Mucosa of rectum (tissue), 2 donors: Measurements from ENCODE around the gene BBS12.

ENCODE experiments used
- H3K27ac ChIP-seq, 2 donors: one replicate each; pipeline ENCODE4 v1.7.0; 2013; ENCODE audit warnings: inconsistent platforms in 2 of 2, low read depth in 2 of 2, low read length in 2 of 2
- H3K27me3 ChIP-seq, 2 donors: one replicate each; pipeline ENCODE4 v1.7.0; 2013; ENCODE audit warnings: low read length in 2 of 2; ENCODE audit not compliant: control insufficient read depth in 2 of 2, insufficient read depth in 2 of 2
- H3K36me3 ChIP-seq, 2 donors: one replicate each; pipeline ENCODE4 v1.7.0; 2013; ENCODE audit warnings: low read length in 2 of 2; ENCODE audit not compliant: control insufficient read depth in 2 of 2, insufficient read depth in 2 of 2
- H3K4me1 ChIP-seq, 2 donors: one replicate each; pipeline ENCODE4 v1.7.0; 2013; ENCODE audit warnings: low read length in 2 of 2, mild to moderate bottlenecking in 1 of 2; ENCODE audit not compliant: control insufficient read depth in 2 of 2, insufficient read depth in 2 of 2
- H3K4me3 ChIP-seq, 2 donors: one replicate each; pipeline ENCODE4 v1.7.0; 2013; ENCODE audit warnings: low read length in 2 of 2
- H3K9ac ChIP-seq, 2 donors: one replicate each; pipeline ENCODE4 v1.7.0; 2013; ENCODE audit warnings: low read length in 2 of 2, low read depth in 1 of 2, mild to moderate bottlenecking in 1 of 2
- H3K9me3 ChIP-seq, 2 donors: one replicate each; pipeline ENCODE4 v1.7.0; 2013; ENCODE audit warnings: low read length in 2 of 2; ENCODE audit not compliant: control insufficient read depth in 2 of 2
- donor health status: healthy.
- donor health status: Normal muscosa, but diverticular disease.

Gene BBS12

DNA sequence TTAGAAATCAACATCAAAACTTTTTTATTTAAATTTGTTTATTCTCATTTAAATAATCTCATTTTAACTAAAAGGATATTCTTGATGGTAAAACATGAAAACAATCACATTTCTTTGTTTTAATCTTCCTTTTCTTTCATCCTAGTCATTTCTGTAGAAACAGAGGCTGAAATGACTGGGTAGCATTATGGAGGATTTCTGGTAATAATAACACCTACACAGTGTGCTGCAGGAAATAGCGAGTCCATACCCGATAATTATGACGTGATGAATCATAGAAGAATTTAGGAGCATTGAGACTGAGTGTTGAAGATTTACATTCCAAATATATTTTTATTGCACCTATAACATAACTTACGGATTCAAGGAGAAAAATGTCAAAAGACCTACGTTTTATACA, 31.4 kb upstream of the BBS12 start:
- H3K4me1 ChIP-seq, result peaks cover 0 to 8% of the 10 kb centered on the region in 2 donors
- no peaks in the 10 kb centered on the region for H3K9me3 ChIP-seq
- H3K27ac ChIP-seq, result no peak overlapping the region
- no peak overlapping the region for H3K9ac ChIP-seq
- no peaks in the 10 kb centered on the region for H3K36me3 ChIP-seq
- no peaks in the 10 kb centered on the region for H3K27me3 ChIP-seq
- H3K4me3 ChIP-seq, result no peak overlapping the region

DNA sequence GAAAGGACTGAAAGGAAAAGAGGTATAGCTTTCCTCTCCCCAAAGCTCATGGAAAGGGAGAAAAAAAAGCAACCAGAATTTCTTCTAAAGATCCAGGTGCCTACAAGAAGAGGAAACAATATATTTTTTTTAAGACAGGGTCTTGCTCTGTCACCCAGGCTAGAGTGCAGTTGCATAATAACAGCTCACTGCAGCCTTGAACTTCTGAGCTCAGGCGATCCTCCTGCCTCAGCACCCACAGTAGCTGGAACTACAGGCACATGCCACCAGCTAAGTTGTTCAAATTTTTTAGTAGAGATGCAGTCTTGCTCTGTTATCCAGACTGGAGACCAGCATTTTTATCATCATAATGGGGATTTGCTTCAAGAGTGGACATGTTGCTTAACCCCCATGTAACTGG, 30.5 kb upstream of the BBS12 start:
- Histone ChIP-seq H3K4me3 (no peak overlapping the region), H3K9me3 (no peaks in the 10 kb centered on the region), H3K36me3 (no peaks in the 10 kb centered on the region), H3K4me1 (peaks cover 0 to 8% of the 10 kb centered on the region in 2 donors), H3K27me3 (no peaks in the 10 kb centered on the region), H3K9ac (no peak overlapping the region), H3K27ac (no peak overlapping the region)

- Histone ChIP-seq H3K4me1 (peaks cover 0 to 8% of the 10 kb centered on the region in 2 donors), H3K4me3 (peak overlapping the region in 1 of 2 donors; percentile 39), H3K9me3 (no peaks in the 10 kb centered on the region), H3K27ac (no peak overlapping the region), H3K9ac (no peak overlapping the region), H3K27me3 (no peaks in the 10 kb centered on the region), H3K36me3 (no peaks in the 10 kb centered on the region)
Measured at GRCh38 chr4:122702939-122703338, 29.6 kb upstream of the BBS12 start.

DNA sequence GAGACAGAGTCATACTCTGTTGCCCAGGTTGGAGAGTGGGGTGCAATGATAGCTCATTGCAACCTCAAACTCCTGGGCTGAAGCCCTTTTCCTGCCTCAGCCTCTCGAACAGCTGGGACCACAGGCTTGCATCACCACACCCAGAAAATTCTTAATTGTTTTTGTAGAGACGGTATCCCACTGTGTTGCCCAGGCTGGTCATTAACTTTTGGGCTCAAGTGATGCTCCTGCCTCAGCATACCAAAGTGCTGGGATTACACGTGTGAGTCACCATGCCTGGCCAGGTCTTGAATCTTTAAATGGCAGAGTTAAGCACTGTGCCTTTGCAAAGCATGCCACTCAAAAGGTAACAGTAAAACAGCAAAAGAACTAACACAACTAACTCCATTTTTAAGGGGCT, 28.6 kb upstream of the BBS12 start:
- H3K27ac ChIP-seq, result no peak overlapping the region
- H3K4me1 ChIP-seq, result peaks cover 0 to 8% of the 10 kb centered on the region in 2 donors
- no peak overlapping the region for H3K9ac ChIP-seq
- H3K9me3 ChIP-seq, result no peaks in the 10 kb centered on the region
- no peaks in the 10 kb centered on the region for H3K27me3 ChIP-seq
- no peak overlapping the region for H3K4me3 ChIP-seq
- no peaks in the 10 kb centered on the region for H3K36me3 ChIP-seq

DNA sequence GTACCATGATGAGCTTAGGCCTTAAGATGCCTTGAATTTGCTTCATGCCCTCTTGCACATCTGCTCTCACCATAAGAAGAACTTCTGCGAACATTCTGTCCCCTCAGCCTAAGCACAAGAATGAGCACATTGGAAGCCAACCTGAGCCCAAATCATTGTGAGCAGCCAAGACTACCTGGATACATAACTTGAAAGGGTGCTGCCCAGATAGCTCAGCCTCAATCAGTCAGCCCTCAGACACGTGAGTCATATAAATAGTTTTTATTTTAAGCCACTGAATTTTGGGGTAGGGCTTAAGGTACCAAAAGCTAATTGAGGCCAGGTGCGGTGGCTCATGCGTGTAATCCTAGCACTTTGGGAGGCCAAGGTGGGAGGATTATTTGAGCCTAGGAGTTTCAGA, 27.5 kb upstream of the BBS12 start:
- Histone ChIP-seq H3K4me1 (peaks cover 0 to 8% of the 10 kb centered on the region in 2 donors), H3K27ac (no peak overlapping the region), H3K36me3 (no peaks in the 10 kb centered on the region), H3K4me3 (no peak overlapping the region), H3K9ac (no peak overlapping the region), H3K9me3 (no peaks in the 10 kb centered on the region), H3K27me3 (no peaks in the 10 kb centered on the region)

GRCh38 chr4:122705547-122706117, 26.9 kb upstream of the BBS12 start:
- no peaks in the 10 kb centered on the region for H3K9me3 ChIP-seq
- H3K27me3 ChIP-seq, result no peaks in the 10 kb centered on the region
- no peak overlapping the region for H3K27ac ChIP-seq
- no peak overlapping the region for H3K9ac ChIP-seq
- H3K4me3 ChIP-seq, result no peak overlapping the region
- H3K36me3 ChIP-seq, result no peaks in the 10 kb centered on the region
- peaks cover 0 to 4% of the 10 kb centered on the region in 2 donors for H3K4me1 ChIP-seq

GRCh38 chr4:122706511-122706910, 26.0 kb upstream of the BBS12 start:
- Histone ChIP-seq H3K9me3 (no peaks in the 10 kb centered on the region), H3K27me3 (no peaks in the 10 kb centered on the region), H3K9ac (no peak overlapping the region), H3K27ac (no peak overlapping the region), H3K4me3 (no peak overlapping the region), H3K36me3 (no peaks in the 10 kb centered on the region), H3K4me1 (peaks cover 0 to 4% of the 10 kb centered on the region in 2 donors)

- Histone ChIP-seq H3K9ac (no peak overlapping the region), H3K36me3 (no peaks in the 10 kb centered on the region), H3K9me3 (no peaks in the 10 kb centered on the region), H3K4me3 (no peak overlapping the region), H3K4me1 (peaks cover 2% of the 10 kb centered on the region in 2 donors), H3K27ac (no peak overlapping the region), H3K27me3 (no peaks in the 10 kb centered on the region)
Measured at GRCh38 chr4:122707497-122707896, 25.0 kb upstream of the BBS12 start.

DNA sequence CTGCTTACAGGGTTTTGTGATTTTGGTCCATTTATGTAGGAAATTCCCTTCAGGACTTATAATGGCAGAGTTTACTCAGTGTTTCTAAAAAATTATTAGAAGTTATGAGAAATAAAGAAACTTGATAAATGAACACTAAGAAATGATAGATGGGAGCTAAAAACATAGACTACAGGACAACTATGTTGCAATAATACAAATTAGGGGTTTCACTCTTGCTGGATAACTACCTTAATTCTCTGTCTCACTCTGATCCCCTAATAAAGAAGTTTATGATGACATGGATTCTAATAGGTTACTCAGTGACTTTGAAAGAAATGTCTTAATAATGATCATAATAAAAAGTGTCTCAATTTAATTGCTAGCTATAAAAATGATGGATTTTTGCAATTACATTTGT, 23.3 kb upstream of the BBS12 start:
- H3K4me3 ChIP-seq, result no peak overlapping the region
- H3K9ac ChIP-seq, result no peak overlapping the region
- H3K4me1 ChIP-seq, result peaks cover 0 to 2% of the 10 kb centered on the region in 2 donors
- H3K27me3 ChIP-seq, result no peaks in the 10 kb centered on the region
- no peaks in the 10 kb centered on the region for H3K36me3 ChIP-seq
- no peak overlapping the region for H3K27ac ChIP-seq
- no peaks in the 10 kb centered on the region for H3K9me3 ChIP-seq

DNA sequence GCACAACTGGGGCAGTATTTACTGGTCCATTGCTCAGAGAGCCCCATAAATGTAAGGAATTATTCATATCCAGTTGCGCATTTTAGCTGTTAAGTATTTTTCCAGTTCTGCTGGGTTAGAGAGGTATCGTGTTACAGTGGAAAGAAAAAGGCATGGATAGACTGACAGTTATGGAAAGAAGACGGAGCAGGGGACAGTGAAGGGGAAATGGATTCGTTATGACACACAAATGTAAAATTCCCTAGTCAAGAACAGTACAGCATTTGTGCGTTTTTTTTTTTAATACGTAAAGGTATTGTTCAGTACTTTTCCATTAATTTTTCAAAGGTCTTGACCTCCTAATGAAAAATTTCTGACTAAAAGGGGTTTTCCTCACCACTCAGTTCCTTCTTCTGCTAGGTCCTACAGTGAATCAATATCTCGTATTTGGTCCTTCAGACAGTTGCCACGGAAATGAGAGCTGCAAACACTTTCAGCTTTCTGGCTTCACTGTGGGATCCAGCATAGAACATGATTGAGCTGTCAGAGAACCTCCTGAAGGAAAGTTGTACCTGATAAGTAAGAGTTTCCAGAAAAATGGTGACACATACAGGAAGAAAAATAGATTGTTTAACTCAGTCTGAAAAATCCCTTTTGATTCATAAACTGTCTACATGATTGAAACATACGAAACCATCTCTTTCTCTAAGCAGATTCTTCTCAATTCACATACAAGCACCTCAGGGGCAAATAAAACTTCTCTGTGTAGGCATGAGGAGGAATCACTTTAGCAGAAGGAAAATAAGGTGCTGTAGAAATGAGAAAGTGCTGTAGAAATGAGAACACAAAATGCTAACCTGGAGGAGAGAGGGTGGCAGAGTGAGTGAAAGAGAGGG, 21.8 kb upstream of the BBS12 start:
- Histone ChIP-seq H3K4me3 (no peak overlapping the region), H3K27me3 (no peaks in the 10 kb centered on the region), H3K27ac (no peak overlapping the region), H3K36me3 (no peaks in the 10 kb centered on the region), H3K4me1 (peaks cover 0 to 2% of the 10 kb centered on the region in 2 donors), H3K9ac (no peak overlapping the region), H3K9me3 (no peaks in the 10 kb centered on the region)
